A549 (cell line): Measurements from ENCODE around the gene TOP3A. TPM values are rescaled to one million over a fixed set of nuclear protein-coding genes. Genes with fewer than 3 reads are reported as not detected.

Experiments used
- ATAC-seq, 2 experiments: fragments of 200-7000 bp in 1 of 2; fragments of >200 bp in 1 of 2; cut with Nextera tagmentation in 1 of 2; cut with Tn5 transposase in 1 of 2; 3 replicates each; pipeline versions ENCODE4 v1.8.0 to v1.9.1; 2018 to 2020; ENCODE audit warnings: mild to moderate bottlenecking in 1 of 2, moderate library complexity in 1 of 2
- CTCF ChIA-PET: fragments of 300-600 bp; sonication (Branson Sonifier 250); formaldehyde crosslinking; extraction: SDS; loops from one replicate; lab custom pipeline; 2021; ENCODE audit warnings: antibody characterized with exemption, inconsistent platforms; lab: Yijun Ruan, JAX
- POLR2A ChIA-PET: fragments of 350-600 bp; formaldehyde crosslinking; extraction: SDS; loops from one replicate; lab custom pipeline; 2021; ENCODE audit warnings: antibody characterized with exemption, inconsistent platforms; lab: Yijun Ruan, JAX
- DNase-seq, 2 experiments: peaks; one replicate each; pipeline versions ENCODE4 v3.0.0 to v3.0.0-alpha.2; 2011 to 2016; ENCODE audit warnings: low read depth in 1 of 2, low spot score in 1 of 2
- FAIRE-seq: peaks from 2 replicates; lab custom pipeline; 2011; peaks lifted over from hg19 to GRCh38; lab: Jason Lieb, UNC
- H3K27ac ChIP-seq, 2 experiments: fragments of >200 bp; sonication (Bioruptor Twin); formaldehyde crosslinking; 3 replicates each; pipeline ENCODE4 v1.5.1; 2016 to 2017
- H3K4me1 ChIP-seq: fragments of >200 bp; sonication (Bioruptor Twin); formaldehyde crosslinking; 3 replicates; pipeline ENCODE4 v1.6.1; 2016
- H3K4me2 ChIP-seq: fragments of >200 bp; sonication (Bioruptor Twin); formaldehyde crosslinking; 3 replicates; pipeline ENCODE4 v1.6.1; 2016
- H3K4me3 ChIP-seq: fragments of >200 bp; sonication (Bioruptor Twin); formaldehyde crosslinking; 3 replicates; pipeline ENCODE4 v1.5.1; 2016
- H3K9me3 ChIP-seq: fragments of >200 bp; sonication (Bioruptor Twin); formaldehyde crosslinking; 3 replicates; pipeline ENCODE4 v1.6.1; 2016
- ATOH8 ChIP-seq: fragments of 250-450 bp; sonication (Bioruptor Pico); IDR thresholded peaks from 2 replicates; pipeline ENCODE4 v1.5.0; 2020; ENCODE audit warnings: low read depth, mild to moderate bottlenecking, moderate library complexity
- BCL3 ChIP-seq: fragments of >200 bp; sonication (Bioruptor Twin); formaldehyde crosslinking; IDR thresholded peaks from 3 replicates; pipeline ENCODE4 v1.6.1; 2016
- BHLHE40 ChIP-seq: IDR thresholded peaks from 2 replicates; pipeline ENCODE4 v1.6.1; 2012; ENCODE audit warnings: low read depth, low read length, inconsistent platforms
- E2F6 ChIP-seq: IDR thresholded peaks from 2 replicates; pipeline ENCODE4 v1.6.1; 2012; ENCODE audit warnings: low read depth, borderline replicate concordance
- FOSL2 ChIP-seq, 2 experiments: fragments of 450-650 bp in 1 of 2; fragments of >200 bp in 1 of 2; sonication (Bioruptor Twin) in 1 of 2; formaldehyde crosslinking; IDR thresholded peaks; 2 replicates each; pipeline versions ENCODE4 v1.5.0 to v1.6.1; 2016 to 2020; ENCODE audit warnings: mild to moderate bottlenecking in 1 of 2, moderate library complexity in 1 of 2
- GATA3 ChIP-seq: IDR thresholded peaks from 2 replicates; pipeline ENCODE4 v1.6.1; 2012; ENCODE audit warnings: borderline replicate concordance
- HDAC2 ChIP-seq: fragments of 200-600 bp; sonication (generic); IDR thresholded peaks from 2 replicates; pipeline ENCODE4 v1.6.1; 2016
- JUN ChIP-seq, 2 experiments: fragments of >200 bp; sonication (Bioruptor Twin); formaldehyde crosslinking; IDR thresholded peaks; 2 replicates in 1 of 2; 3 replicates in 1 of 2; pipeline ENCODE4 v1.6.1; 2016 to 2017
- MAFK ChIP-seq: fragments of 450-650 bp; IDR thresholded peaks from 2 replicates; pipeline ENCODE4 v1.6.1; 2014; ENCODE audit not compliant: partially characterized antibody
- MAX ChIP-seq: IDR thresholded peaks from 2 replicates; pipeline ENCODE4 v1.6.1; 2012
- PHF8 ChIP-seq: fragments of 200-600 bp; sonication (generic); IDR thresholded peaks from 2 replicates; pipeline ENCODE4 v1.6.1; 2016; ENCODE audit warnings: low read depth, mild to moderate bottlenecking, antibody characterized with exemption, moderate library complexity, borderline replicate concordance
- POLR2A ChIP-seq: IDR thresholded peaks from 2 replicates; pipeline ENCODE4 v1.6.1; 2012; ENCODE audit warnings: mild to moderate bottlenecking, low read length
- POLR2AphosphoS2 ChIP-seq: conservative IDR thresholded peaks from 2 replicates; pipeline ENCODE4 v1.6.1; 2012; ENCODE audit warnings: low read length, improper control_type of control experiment, inconsistent platforms
- SREBF2 ChIP-seq: fragments of 450-650 bp; IDR thresholded peaks from 2 replicates; pipeline ENCODE4 v1.6.1; 2014; ENCODE audit warnings: mild to moderate bottlenecking, moderate library complexity
- TFCP2L1 ChIP-seq: fragments of 250-450 bp; sonication (Bioruptor Pico); IDR thresholded peaks from 2 replicates; pipeline ENCODE4 v1.5.0; 2021; ENCODE audit warnings: mild to moderate bottlenecking
- TP53 ChIP-seq: fragments of 250-450 bp; sonication (Bioruptor Pico); IDR thresholded peaks from 2 replicates; pipeline ENCODE4 v1.5.0; 2021; ENCODE audit warnings: mild to moderate bottlenecking, moderate library complexity
- ZC3H11A ChIP-seq: fragments of 450-650 bp; IDR thresholded peaks from 2 replicates; pipeline ENCODE4 v1.6.1; 2014; ENCODE audit warnings: antibody characterized with exemption, mild to moderate bottlenecking
- WGBS: methylation state at CpG from one replicate; pipeline ENCODE4 v1.1.6; 2017; ENCODE audit errors: missing lambda C conversion rate; 5-methylcytosine and 5-hydroxymethylcytosine counted together
- polyA plus RNA-seq, 4 experiments: library from polyadenylated mRNA; depleted of rRNA in 3 of 4; stranded (reverse); fragments of >200 nt; fragmentation: RNase III in 1 of 4; extraction: RNeasy Plus Mini Kit Qiagen cat#74134 plus additional on column Dnase treatment in 1 of 4; gene quantifications; 2 replicates in 3 of 4; 3 replicates in 1 of 4; pipeline ENCODE4 v1.2.3, GENCODE V29; 2011 to 2017
- TF ChIP-seq, protein P1 (sequence below): IDR thresholded peaks from 2 replicates; pipeline ENCODE4 v1.6.1; 2012
- TF ChIP-seq, protein P2 (sequence below): fragments of 250-450 bp; sonication (Bioruptor Pico); IDR thresholded peaks from 2 replicates; pipeline ENCODE4 v1.5.0; 2021; ENCODE audit warnings: mild to moderate bottlenecking, moderate library complexity, borderline replicate concordance
- TF ChIP-seq, protein P3 (sequence below): fragments of 150-350 bp; IDR thresholded peaks from 2 replicates; pipeline ENCODE4 v1.6.1; 2014; ENCODE audit warnings: low read depth, mild to moderate bottlenecking, low read length

Gene TOP3A
- polyA plus RNA-seq, 2 of the 4 experiments (the other 2 are of a cell fraction): 29.0 to 29.3 TPM

DNA sequence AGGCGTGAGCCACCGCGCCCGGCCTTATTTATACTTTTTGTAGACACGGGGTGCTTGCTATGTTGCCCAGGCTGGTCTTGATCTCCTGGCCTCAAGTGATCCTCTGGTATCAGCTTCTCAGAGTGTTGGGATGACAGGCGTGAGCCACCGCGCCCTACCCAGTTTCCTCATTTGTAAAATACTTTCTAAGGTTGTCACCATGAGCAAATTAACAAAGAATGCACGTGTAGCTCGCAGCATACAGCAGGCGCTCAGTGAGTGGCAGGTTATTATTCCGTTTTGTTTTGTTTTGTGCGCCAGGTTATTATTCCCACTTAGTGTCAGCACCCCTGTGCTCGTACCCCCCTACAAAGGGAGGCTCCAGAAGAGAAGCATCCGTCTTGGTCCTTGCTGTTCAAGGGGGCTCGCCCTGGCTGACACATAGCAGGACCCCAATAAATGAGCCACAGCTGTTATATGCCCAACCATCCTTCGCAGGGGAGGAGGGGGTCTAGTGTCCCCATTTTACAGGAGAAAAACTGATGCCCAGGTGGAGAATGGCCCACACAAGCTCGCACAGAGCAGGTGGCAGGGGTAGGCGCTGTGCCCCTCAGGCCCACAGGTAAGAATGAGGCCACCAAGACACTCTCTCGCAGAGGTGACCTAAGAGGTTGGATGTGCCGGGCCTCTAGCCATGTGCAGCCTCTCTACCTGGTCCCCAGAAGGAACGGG, 55.0 kb downstream of the TOP3A start:
- Histone ChIP-seq H3K4me2 (peak overlapping the region; percentile 94), H3K4me1 (peaks cover 31% of the 10 kb centered on the region), H3K27ac (peak overlapping the region; percentile 84 to 91), H3K4me3 (peak overlapping the region; percentile 76), H3K9me3 (no peaks in the 10 kb centered on the region)
- TF ChIP-seq BHLHE40: no peak
- peak; percentile 15; the same call in 1 of the 2 replicates for TF ChIP-seq TFCP2L1 (CRISPR knock-in tag)
- TF ChIP-seq FOSL2 (IDR thresholded peaks at IDR 0.05): no peak
- TF ChIP-seq FOSL2 (CRISPR knock-in tag; IDR thresholded peaks at IDR 0.05): peak; percentile 37; the same call in 1 of the 2 replicates
- 36% methylated on average over 22 of the region's 22 CpGs for WGBS
- DNase-seq (peak in 1 of 2 experiments; percentile 69), FAIRE-seq (no peak), ATAC-seq (peak; percentile 1; a peak in 5 of 6 replicates)
- ChIA-PET CTCF (interaction anchor here (0.7 to 8.5 kb wide), 6 partner anchors 12 to 62 kb away, joined by 3 to 59 read pairs (median 6); no protein-coding TSS in a partner anchor), POLR2A (interaction anchor here (0.7 kb wide), 1 partner anchor 36 kb away, joined by 6 read pairs; no protein-coding TSS in a partner anchor)

GRCh38 chr17:18258356-18259038, 56.3 kb downstream of the TOP3A start, which contains the start of gene FLII:
Gene FLII, minus strand, starts transcription at chr17:18258738. Its CDS starts 48 bp downstream, at chr17:18258690.
- ATAC-seq: peak; percentile 48 to 63
- whole genome bisulfite sequencing: 5% methylated on average over 16 of the region's 71 CpGs
- H3K9me3 ChIP-seq: no peaks in the 10 kb centered on the region
- no peak for FAIRE-seq
- H3K4me2 ChIP-seq: peak within 1 kb of the TSS; percentile 94
- DNase-seq: peak; percentile 64 to 70
- POLR2A ChIA-PET: interaction anchor here (0.5 to 0.9 kb wide), 2 partner anchors 10 to 41 kb away, joined by 3 to 11 read pairs; no protein-coding TSS in a partner anchor
- H3K4me3 ChIP-seq: peak within 1 kb of the TSS; percentile 66
- peak within 1 kb of the TSS; percentile 91 to 97 for H3K27ac ChIP-seq
- H3K4me1 ChIP-seq: peaks cover 31% of the 10 kb centered on the region
- CTCF ChIA-PET: interaction anchor here (1.4 to 8.5 kb wide), 4 partner anchors 10 to 16 kb away, joined by 3 to 59 read pairs (median 18); no protein-coding TSS in a partner anchor
- TF ChIP-seq GATA3: no peak
- TF ChIP-seq, protein P1, sequence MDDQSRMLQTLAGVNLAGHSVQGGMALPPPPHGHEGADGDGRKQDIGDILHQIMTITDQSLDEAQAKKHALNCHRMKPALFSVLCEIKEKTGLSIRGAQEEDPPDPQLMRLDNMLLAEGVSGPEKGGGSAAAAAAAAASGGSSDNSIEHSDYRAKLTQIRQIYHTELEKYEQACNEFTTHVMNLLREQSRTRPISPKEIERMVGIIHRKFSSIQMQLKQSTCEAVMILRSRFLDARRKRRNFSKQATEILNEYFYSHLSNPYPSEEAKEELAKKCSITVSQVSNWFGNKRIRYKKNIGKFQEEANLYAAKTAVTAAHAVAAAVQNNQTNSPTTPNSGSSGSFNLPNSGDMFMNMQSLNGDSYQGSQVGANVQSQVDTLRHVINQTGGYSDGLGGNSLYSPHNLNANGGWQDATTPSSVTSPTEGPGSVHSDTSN: no peak
- TF ChIP-seq POLR2A: peak; percentile 84
- TF ChIP-seq HDAC2: no peak
- TF ChIP-seq, protein P2, sequence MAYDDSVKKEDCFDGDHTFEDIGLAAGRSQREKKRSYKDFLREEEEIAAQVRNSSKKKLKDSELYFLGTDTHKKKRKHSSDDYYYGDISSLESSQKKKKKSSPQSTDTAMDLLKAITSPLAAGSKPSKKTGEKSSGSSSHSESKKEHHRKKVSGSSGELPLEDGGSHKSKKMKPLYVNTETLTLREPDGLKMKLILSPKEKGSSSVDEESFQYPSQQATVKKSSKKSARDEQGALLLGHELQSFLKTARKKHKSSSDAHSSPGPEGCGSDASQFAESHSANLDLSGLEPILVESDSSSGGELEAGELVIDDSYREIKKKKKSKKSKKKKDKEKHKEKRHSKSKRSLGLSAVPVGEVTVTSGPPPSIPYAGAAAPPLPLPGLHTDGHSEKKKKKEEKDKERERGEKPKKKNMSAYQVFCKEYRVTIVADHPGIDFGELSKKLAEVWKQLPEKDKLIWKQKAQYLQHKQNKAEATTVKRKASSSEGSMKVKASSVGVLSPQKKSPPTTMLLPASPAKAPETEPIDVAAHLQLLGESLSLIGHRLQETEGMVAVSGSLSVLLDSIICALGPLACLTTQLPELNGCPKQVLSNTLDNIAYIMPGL (CRISPR knock-in tag): peak; percentile 67; the same call in 1 of the 2 replicates
- no peak for TF ChIP-seq MAFK
- TF ChIP-seq BCL3: peak; percentile 50; the same call in 2 of the 3 replicates
- TF ChIP-seq E2F6: peak; percentile 46; the same call in 1 of the 2 replicates
- TF ChIP-seq MAX: peak; percentile 63
- TF ChIP-seq PHF8: peak; percentile 98
- no peak for TF ChIP-seq ZC3H11A
- TF ChIP-seq SREBF2: 0 out of 2 replicates have a peak, but pooled peaks have one; percentile 13
- TF ChIP-seq JUN (IDR thresholded peaks at IDR 0.05): peak; percentile 65 to 77
- TF ChIP-seq ATOH8 (CRISPR knock-in tag): no peak
- TF ChIP-seq, protein P3, sequence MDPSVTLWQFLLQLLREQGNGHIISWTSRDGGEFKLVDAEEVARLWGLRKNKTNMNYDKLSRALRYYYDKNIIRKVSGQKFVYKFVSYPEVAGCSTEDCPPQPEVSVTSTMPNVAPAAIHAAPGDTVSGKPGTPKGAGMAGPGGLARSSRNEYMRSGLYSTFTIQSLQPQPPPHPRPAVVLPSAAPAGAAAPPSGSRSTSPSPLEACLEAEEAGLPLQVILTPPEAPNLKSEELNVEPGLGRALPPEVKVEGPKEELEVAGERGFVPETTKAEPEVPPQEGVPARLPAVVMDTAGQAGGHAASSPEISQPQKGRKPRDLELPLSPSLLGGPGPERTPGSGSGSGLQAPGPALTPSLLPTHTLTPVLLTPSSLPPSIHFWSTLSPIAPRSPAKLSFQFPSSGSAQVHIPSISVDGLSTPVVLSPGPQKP: no peak
- TF ChIP-seq TFCP2L1 (CRISPR knock-in tag): 0 out of 2 replicates have a peak, but pooled peaks have one; percentile 12
- no peak for TF ChIP-seq POLR2AphosphoS2
- peak; percentile 55; the same call in 1 of the 2 replicates for TF ChIP-seq TP53 (CRISPR knock-in tag)
